ENCODE data around the gene CHMP1A.
"Not testable (repeated sequence)": the region's sequence is repeated elsewhere in the genome, so short reads cannot be mapped to it uniquely, and the experiment has no call there.

The CHMP1A gene

GRCh38 chr16:89657442-89658220 lies at the start of gene CHMP1A, which contains the start of gene SPATA33:
Gene CHMP1A, minus strand, starts transcription at chr16:89657708. Its CDS starts 120 bp downstream, at chr16:89657588.
Gene SPATA33, plus strand, starts transcription at chr16:89657836. Its CDS starts 76 bp downstream, at chr16:89657912.
- peak; percentile 71 to 89 for DNase-seq (ENCODE audit: extremely low read depth in 1 of 2, low read depth in 1 of 2)

- no peak for DNase-seq (ENCODE audit: extremely low read depth in 1 of 2, low read depth in 1 of 2)
Observed at GRCh38 chr16:89706518-89707260, 49.2 kb upstream of the CHMP1A start.

GRCh38 chr16:89705006-89705405 lies 47.5 kb upstream of the CHMP1A start:
- no peak for DNase-seq (ENCODE audit: extremely low read depth in 1 of 2, low read depth in 1 of 2)

GRCh38 chr16:89704281-89704680 lies 46.8 kb upstream of the CHMP1A start:
- DNase-seq (ENCODE audit: extremely low read depth in 1 of 2, low read depth in 1 of 2), result no peak

GRCh38 chr16:89701425-89702406 lies 44.2 kb upstream of the CHMP1A start, which contains the start of gene SPATA2L:
Gene SPATA2L, minus strand, starts transcription at chr16:89701705. Its CDS starts 473 bp downstream, at chr16:89701232.
- DNase-seq (ENCODE audit: extremely low read depth in 1 of 2, low read depth in 1 of 2), result peak; percentile 92 to 95

- DNase-seq (ENCODE audit: extremely low read depth in 1 of 2, low read depth in 1 of 2), result peak in 1 of 2 donors; percentile 27
Observed at GRCh38 chr16:89700649-89701424, 43.3 kb upstream of the CHMP1A start.

GRCh38 chr16:89700100-89700648 lies 42.7 kb upstream of the CHMP1A start:
- peak; percentile 91 to 95 for DNase-seq (ENCODE audit: extremely low read depth in 1 of 2, low read depth in 1 of 2)

GRCh38 chr16:89699629-89700099 lies 42.2 kb upstream of the CHMP1A start:
- DNase-seq (ENCODE audit: extremely low read depth in 1 of 2, low read depth in 1 of 2), result not testable (repeated sequence)

- DNase-seq (ENCODE audit: extremely low read depth in 1 of 2, low read depth in 1 of 2), result not testable (repeated sequence)
Observed at GRCh38 chr16:89698717-89699116, 41.2 kb upstream of the CHMP1A start.

- DNase-seq (ENCODE audit: extremely low read depth in 1 of 2, low read depth in 1 of 2), result no peak
Observed at GRCh38 chr16:89697616-89698331, 40.3 kb upstream of the CHMP1A start.

- DNase-seq (ENCODE audit: extremely low read depth in 1 of 2, low read depth in 1 of 2), result no peak
Observed at GRCh38 chr16:89697161-89697615, 39.7 kb upstream of the CHMP1A start.

- DNase-seq (ENCODE audit: extremely low read depth in 1 of 2, low read depth in 1 of 2), result no peak
Observed at GRCh38 chr16:89696670-89697128, 39.2 kb upstream of the CHMP1A start.

GRCh38 chr16:89695875-89696669 lies 38.6 kb upstream of the CHMP1A start:
- DNase-seq (ENCODE audit: extremely low read depth in 1 of 2, low read depth in 1 of 2), result no peak

- DNase-seq (ENCODE audit: extremely low read depth in 1 of 2, low read depth in 1 of 2), result no peak
Observed at GRCh38 chr16:89695086-89695874, 37.8 kb upstream of the CHMP1A start.

- DNase-seq (ENCODE audit: extremely low read depth in 1 of 2, low read depth in 1 of 2), result not testable (repeated sequence)
Observed at GRCh38 chr16:89694784-89695085, 37.2 kb upstream of the CHMP1A start.

GRCh38 chr16:89693931-89694783 lies 36.6 kb upstream of the CHMP1A start:
- no peak for DNase-seq (ENCODE audit: extremely low read depth in 1 of 2, low read depth in 1 of 2)
